Chondrocyte (in vitro differentiated cells): Measurements from ENCODE around the gene LUZP2. TPM values are rescaled to one million over a fixed set of nuclear protein-coding genes. Genes with fewer than 3 reads are reported as not detected.

Source experiments
- DNase-seq: peaks from one replicate; pipeline ENCODE4 v3.0.0; 2021; ENCODE audit warnings: mixed read lengths, low spot score
- H3K27ac Mint-ChIP-seq: one replicate; pipeline ENCODE4 v1.8.0; 2021; ENCODE audit warnings: mild to moderate bottlenecking, moderate library complexity, mixed read lengths; ENCODE audit not compliant: unreplicated experiment
- H3K27me3 Mint-ChIP-seq: 2 replicates; pipeline ENCODE4 v1.8.0; 2021; ENCODE audit warnings: low read depth, mixed read lengths
- H3K36me3 Mint-ChIP-seq: 2 replicates; pipeline ENCODE4 v1.8.0; 2021; ENCODE audit warnings: low read depth, mixed read lengths
- H3K4me1 Mint-ChIP-seq: 2 replicates; pipeline ENCODE4 v1.8.0; 2021; ENCODE audit warnings: low read depth, mild to moderate bottlenecking, mixed read lengths
- H3K4me3 Mint-ChIP-seq: one replicate; pipeline ENCODE4 v1.8.0; 2021; ENCODE audit warnings: mild to moderate bottlenecking, moderate library complexity, mixed read lengths; ENCODE audit not compliant: unreplicated experiment
- H3K9me3 Mint-ChIP-seq: 2 replicates; pipeline ENCODE4 v1.8.0; 2021; ENCODE audit warnings: low read depth, mixed read lengths
- CTCF ChIP-seq: fragments of 200-600 bp; sonication (generic); IDR thresholded peaks from 2 replicates; pipeline ENCODE4 v1.5.0; 2021; ENCODE audit warnings: antibody characterized with exemption, mild to moderate bottlenecking, moderate library complexity
- total RNA-seq: library from RNA; stranded (reverse); gene quantifications from 3 replicates; pipeline ENCODE4 v1.2.1, GENCODE V29; 2021

The LUZP2 gene
- total RNA-seq, 1 donor from 2014 or later = 13.9 TPM

- no peak for DNase-seq
- no peak overlapping the region for H3K4me3 Mint-ChIP-seq
- H3K27me3 Mint-ChIP-seq = no peaks in the 10 kb centered on the region
- no peak overlapping the region for H3K27ac Mint-ChIP-seq
- peaks cover 27% of the 10 kb centered on the region for H3K9me3 Mint-ChIP-seq
- peaks cover 7% of the 10 kb centered on the region for H3K36me3 Mint-ChIP-seq
- TF ChIP-seq CTCF = no peak
- no peaks in the 10 kb centered on the region for H3K4me1 Mint-ChIP-seq
Measured at GRCh38 chr11:24861440-24861839, 364.6 kb downstream of the LUZP2 start.

GRCh38 chr11:24866743-24867142 lies 369.9 kb downstream of the LUZP2 start:
- TF ChIP-seq CTCF = no peak
- H3K4me1 Mint-ChIP-seq = no peaks in the 10 kb centered on the region
- no peak for DNase-seq
- no peak overlapping the region for H3K4me3 Mint-ChIP-seq
- H3K9me3 Mint-ChIP-seq = peaks cover 15% of the 10 kb centered on the region
- H3K27ac Mint-ChIP-seq = no peak overlapping the region
- no peaks in the 10 kb centered on the region for H3K27me3 Mint-ChIP-seq
- H3K36me3 Mint-ChIP-seq = peaks cover 2% of the 10 kb centered on the region

- no peaks in the 10 kb centered on the region for H3K36me3 Mint-ChIP-seq
- H3K4me3 Mint-ChIP-seq = no peak overlapping the region
- DNase-seq = no peak
- H3K9me3 Mint-ChIP-seq = no peaks in the 10 kb centered on the region
- H3K27me3 Mint-ChIP-seq = peaks cover 4% of the 10 kb centered on the region
- TF ChIP-seq CTCF = no peak
- H3K27ac Mint-ChIP-seq = no peak overlapping the region
- H3K4me1 Mint-ChIP-seq = no peaks in the 10 kb centered on the region
Measured at GRCh38 chr11:24870048-24870447, 373.2 kb downstream of the LUZP2 start.

GRCh38 chr11:24872186-24872585 lies 375.3 kb downstream of the LUZP2 start:
- Mint-ChIP-seq H3K9me3 (peaks cover 2% of the 10 kb centered on the region), H3K27ac (no peak overlapping the region), H3K27me3 (peaks cover 4% of the 10 kb centered on the region), H3K36me3 (no peaks in the 10 kb centered on the region), H3K4me1 (no peaks in the 10 kb centered on the region), H3K4me3 (no peak overlapping the region)
- DNase-seq = no peak
- no peak for TF ChIP-seq CTCF

GRCh38 chr11:24872651-24873311 lies 375.9 kb downstream of the LUZP2 start:
- Mint-ChIP-seq H3K27ac (no peak overlapping the region), H3K4me3 (no peak overlapping the region), H3K4me1 (no peaks in the 10 kb centered on the region), H3K9me3 (peaks cover 3% of the 10 kb centered on the region), H3K36me3 (no peaks in the 10 kb centered on the region), H3K27me3 (peaks cover 4% of the 10 kb centered on the region)
- no peak for TF ChIP-seq CTCF
- DNase-seq = no peak
